ENCODE measurements around the gene LPCAT2. TPM values are rescaled to one million over a fixed set of nuclear protein-coding genes. Genes with fewer than 3 reads are reported as not detected.
"Not testable (repeated sequence)": the region's sequence is repeated elsewhere in the genome, so short reads cannot be mapped to it uniquely, and the experiment has no call there.

LPCAT2 gene
- total RNA-seq, 1 donor from 2014 or later: 8.5 TPM

DNA sequence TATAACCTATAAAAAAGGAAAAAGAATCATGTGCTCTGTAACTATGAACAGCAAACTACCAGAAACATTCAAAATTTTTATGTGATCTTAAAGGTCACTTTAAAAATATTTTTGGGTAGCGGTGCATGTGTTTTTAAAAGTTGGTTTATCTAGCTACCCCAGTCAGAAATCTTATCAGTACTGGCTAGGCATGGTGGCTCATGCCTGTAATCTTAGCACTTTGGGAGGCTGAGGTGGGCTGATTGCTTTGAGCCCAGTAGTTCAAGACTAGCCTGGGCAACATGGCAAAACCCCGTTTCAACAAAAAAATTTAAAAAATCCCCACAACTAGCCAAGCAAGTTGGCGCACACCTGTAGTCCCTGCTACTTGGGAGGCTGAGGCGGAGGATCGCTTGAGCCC is 61.3 kb downstream of the LPCAT2 start:
- DNase-seq (ENCODE audit: low spot score): no peak
- intact Hi-C loops (cut with DNase I): no loop called here

DNA sequence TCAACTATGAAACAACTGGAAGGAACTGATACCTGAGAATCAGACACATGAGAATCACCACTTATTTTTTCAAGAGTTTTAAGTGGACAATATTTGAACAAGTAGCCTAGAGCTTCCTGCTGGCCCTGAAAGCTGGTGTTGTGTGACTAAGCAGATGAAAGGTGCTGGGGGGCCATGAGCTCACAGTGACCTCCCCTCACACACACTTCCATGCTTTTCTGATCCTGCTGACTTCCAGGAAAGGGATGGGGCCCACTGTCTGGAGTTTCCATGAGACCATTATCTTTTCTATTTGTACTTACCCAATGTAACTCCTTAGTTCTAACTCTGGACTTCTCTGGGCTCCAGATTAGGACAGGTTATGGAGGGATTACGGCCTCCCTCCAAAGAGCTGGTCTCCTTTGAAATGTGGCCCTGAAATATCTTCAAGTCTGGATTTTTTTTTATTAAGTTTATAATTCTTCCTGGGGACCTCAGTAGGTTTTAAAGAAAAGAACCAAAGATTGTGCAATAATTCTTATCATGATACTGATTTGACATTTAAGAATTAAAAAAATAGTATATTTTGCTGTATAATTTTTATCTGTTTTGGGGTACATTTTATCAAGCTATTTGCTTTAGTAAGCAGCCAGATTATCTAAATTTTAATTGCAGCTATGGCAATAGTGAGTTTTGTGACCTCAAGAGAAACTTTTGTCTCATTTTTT is 62.5 kb downstream of the LPCAT2 start:
- no peak for DNase-seq (ENCODE audit: low spot score)
- intact Hi-C loops (cut with DNase I): no loop called here

DNA sequence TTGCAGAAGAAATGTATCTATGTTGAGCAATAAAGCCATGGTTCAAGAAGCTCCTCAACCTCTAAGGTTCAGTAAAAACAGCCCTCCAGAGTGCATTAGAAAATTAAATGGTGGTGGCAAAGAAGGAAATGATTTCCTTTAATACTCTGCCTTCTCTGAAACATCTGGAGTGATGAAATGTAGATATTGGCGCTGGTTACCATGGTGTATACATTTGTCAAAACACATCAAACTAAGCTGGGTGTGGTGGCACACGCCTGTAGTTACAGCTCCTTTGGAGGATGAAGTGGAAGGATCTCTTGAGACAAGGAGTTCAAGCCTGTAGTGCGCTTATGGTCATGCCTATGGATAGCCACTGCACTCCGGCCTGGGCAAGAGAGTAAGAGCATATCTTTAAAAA is 63.6 kb downstream of the LPCAT2 start:
- no peak for DNase-seq (ENCODE audit: low spot score)
- intact Hi-C loops (cut with DNase I): no loop called here

DNA sequence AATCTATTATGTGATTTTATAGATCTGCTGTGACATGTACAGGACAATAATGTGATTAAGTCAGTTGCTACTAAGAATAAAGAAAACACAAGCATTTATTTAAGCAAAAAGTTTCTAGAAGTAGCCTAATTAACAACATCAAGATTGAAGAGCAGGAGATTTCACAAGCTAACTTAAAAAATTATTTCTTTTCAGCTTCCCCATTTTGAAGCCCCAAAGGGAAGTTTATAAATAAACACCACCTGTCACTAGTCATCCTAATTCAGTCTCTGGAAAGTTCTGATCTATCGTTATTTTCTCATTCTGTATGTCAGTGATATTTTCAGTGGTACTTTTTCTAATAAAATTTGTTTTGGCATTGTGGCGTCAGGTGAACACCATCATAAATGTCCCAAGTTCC is 65.9 kb downstream of the LPCAT2 start:
- intact Hi-C loops (cut with DNase I): no loop called here
- DNase-seq (ENCODE audit: low spot score): no peak

DNA sequence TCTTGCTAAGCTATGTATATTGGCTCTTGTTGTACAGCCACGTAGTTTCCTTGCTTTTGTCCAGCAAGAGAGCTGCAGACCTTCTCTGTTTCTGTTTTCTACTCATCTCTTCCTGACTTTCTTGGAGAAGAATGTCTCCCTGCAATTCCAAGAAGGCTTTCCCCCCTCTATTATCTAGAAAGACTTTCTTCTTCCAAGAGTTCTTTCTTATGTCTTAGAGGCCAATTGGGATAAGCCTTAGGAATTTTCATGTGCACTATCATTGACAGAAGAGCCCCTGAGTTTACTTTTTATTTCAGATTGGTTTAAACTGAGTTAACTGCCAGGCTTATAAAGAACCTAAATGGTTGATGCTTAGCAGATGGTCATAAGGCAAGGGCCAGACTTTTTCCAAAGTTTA is 66.6 kb downstream of the LPCAT2 start:
- intact Hi-C loops (cut with DNase I): no loop called here
- DNase-seq (ENCODE audit: low spot score): no peak

DNA sequence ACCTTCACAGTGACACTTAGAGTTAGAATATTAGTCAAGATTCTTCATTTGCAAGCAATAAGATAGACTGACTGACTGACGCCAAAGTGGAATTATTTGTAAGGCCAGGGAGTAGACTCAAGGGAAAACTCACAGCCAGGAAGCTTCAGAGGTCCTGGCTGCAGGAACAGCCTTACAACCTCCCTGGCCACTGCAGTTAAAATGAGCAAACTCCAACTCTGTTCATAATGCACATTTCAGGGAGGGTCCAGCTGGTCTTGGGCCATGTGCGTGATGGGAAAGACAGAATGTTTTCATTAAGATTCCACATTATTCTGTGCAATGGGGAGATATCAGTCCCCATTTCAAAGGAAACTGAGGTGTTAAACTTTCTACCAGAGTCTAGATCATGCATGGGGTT is 67.5 kb downstream of the LPCAT2 start:
- intact Hi-C loops (cut with DNase I): no loop called here
- no peak for DNase-seq (ENCODE audit: low spot score)

DNA sequence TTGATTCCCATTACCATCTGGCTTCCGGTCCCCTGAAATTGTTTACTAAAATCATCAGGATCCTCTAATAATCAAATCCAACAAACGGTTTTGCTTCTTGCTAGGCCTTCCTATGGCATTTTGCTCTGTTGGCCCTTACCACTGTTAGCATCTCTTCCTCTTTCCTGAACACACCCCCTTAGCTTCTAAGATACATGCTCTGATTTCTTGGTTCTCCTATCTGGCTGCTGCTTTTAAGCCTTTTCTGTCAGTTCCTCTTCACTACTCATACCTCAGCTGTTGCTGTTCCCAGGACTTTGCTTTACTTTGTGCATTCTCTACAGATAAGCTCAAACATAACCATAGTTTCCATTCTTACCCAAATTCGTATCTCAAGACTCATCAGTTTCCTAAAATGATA is 69.0 kb downstream of the LPCAT2 start:
- no peak for DNase-seq (ENCODE audit: low spot score)
- intact Hi-C loops (cut with DNase I): no loop called here

DNA sequence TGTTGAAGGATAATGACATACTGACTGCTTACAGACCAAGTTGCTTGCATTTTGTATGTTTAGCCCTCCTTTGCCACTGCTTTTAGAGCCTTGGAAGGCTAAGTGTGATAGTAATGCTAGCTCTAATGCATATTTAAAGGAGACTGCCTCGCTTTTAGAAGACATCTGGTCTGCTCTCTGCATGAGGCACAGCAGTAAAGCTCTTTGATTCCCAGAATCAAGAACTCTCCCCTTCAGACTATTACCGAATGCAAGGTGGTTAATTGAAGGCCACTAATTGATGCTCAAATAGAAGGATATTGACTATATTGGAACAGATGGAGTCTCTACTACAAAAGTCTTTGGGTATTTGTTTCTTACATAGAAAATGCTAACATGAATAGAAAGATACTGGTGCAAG is 76.8 kb downstream of the LPCAT2 start:
- DNase-seq (ENCODE audit: low spot score): no peak
- intact Hi-C loops (cut with DNase I): no loop called here

DNA sequence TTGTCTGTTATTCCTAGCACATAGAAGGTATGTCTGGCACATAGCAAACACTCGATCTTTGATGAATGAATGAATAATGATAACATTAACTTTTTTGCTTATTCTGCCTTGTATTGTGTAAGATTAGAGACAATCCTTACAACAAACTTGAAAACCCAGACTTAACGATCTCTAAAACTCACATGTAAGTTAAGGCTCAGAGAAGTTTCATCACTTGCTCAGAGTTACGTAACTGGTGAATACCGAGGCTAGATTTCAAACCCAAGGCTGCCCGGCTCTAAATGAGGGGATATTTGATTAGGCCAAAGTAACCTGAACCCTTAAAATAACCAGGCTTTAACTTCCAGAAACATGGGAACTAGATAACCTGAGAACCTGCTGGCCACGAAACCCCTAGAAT is 79.9 kb downstream of the LPCAT2 start:
- DNase-seq (ENCODE audit: low spot score): no peak
- intact Hi-C loops (cut with DNase I): no loop called here

DNA sequence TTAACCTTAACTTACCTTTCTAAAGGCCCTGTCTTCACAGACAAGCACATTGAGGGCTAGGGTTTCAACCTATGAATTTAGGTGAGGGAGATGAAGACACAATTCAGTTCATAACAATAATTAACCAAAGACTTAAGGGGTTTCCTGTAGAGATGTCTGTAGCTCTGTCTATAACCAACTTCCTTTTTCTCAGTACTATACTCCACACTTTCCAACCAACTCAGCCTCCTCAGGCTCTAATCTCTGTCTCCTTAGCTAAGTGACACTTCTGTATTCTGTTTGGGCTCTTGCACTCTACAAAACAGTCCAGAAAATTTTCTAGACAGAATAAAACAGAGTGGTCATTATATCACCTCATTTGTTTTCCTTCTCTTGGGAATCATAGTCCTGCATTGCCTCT is 83.4 kb downstream of the LPCAT2 start:
- intact Hi-C loops (cut with DNase I): no loop called here
- DNase-seq (ENCODE audit: low spot score): no peak

DNA sequence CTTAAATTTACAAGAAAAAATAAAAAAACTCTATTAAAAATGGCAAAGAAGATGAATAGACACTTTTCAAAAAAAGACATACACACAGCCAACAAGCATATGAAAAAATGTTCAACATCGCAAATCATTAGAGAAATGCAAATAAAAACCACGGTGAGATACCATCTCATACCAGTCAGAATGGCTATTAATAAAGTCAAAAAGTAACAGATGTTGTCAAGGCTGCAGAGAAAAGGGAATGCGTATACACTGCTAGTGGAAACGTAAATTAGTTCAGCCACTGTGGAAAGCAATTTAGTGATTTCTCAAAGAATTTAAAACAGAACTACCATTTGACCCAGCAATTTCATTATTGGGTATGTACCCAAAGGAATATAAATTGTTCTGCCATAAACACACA is 89.1 kb downstream of the LPCAT2 start:
- no peak for DNase-seq (ENCODE audit: low spot score)
- intact Hi-C loops (cut with DNase I): no loop called here

DNA sequence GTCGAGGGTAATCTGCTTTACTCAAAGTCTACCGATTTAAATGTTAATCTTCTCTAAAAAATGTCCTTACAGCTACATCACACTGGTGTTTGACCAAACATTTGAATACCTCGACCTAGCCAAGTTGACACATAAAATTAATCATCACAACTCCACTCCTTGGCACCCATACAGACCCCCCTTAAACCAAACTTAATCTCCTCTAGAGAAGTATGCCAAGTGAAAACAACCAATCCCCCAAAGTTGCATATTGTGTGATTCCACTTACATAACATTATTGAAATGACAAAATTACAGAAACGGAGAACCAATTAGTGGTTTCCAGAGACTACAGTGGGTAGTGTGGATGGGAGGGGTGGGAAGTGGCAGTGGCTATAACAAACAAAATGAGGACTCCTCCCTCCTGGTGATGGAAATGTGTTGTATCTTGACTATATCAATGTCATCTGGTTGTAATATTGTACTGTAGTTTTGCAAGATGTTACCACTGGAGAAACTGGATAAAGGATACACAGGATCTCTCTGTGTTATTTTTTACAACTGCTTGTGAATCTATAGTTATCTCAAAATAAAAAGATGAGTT is 97.0 kb downstream of the LPCAT2 start:
- intact Hi-C loops (cut with DNase I): no loop called here
- DNase-seq (ENCODE audit: low spot score): no peak

DNA sequence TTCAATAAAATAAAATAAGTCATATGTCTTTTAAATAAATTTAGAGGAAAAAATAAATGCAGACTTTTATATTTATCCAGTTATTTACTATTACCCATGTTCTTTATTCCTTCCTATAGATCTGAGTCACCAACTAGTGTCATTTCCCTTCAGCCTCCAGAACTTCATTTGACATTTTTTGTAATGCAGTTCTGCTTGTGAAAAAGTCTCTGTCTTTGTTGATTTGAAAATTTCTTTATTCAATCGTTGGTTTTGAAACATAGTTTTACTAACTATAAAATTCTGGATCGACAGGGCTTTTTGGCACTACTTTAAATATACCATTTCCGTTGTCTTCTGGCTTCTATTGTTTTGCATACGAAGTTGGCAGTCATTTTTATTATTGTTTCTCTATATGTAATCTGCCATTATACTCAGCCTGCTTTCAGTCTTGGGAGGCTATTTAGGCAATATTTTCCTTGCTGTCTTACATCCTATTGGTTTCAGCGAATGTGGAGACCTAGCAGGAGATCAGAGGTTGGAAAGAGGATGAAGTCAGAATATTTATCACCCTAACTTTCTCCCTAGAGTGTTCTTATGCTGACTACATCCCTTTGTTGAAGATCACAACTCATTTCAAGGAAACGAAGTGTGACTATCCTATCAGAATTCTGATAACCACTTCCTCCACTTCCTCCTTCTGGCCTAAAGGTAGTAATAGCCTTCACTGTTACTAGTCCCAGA is 104.9 kb downstream of the LPCAT2 start:
- intact Hi-C loops (cut with DNase I): no loop called here
- DNase-seq (ENCODE audit: low spot score): no peak

DNA sequence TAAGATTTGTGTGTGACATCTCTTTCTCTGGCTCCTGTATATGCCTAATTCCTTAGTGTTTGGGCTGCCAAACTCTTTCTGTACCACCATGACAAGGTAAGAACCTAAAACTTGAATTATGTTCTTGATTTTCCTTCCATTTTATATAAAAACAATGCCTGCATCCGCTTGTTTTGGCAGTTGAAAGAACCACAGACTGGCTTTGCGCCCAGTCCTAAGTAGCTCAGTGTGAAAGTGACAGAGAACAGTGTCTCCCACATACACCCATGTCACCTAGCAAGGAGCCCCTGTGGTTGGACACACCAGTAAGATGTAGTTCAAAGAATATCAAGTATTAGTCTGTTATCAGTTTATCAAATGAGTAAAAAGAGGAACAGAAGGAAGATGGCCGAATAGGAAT is 106.2 kb downstream of the LPCAT2 start:
- DNase-seq (ENCODE audit: low spot score): no peak
- intact Hi-C loops (cut with DNase I): no loop called here

DNA sequence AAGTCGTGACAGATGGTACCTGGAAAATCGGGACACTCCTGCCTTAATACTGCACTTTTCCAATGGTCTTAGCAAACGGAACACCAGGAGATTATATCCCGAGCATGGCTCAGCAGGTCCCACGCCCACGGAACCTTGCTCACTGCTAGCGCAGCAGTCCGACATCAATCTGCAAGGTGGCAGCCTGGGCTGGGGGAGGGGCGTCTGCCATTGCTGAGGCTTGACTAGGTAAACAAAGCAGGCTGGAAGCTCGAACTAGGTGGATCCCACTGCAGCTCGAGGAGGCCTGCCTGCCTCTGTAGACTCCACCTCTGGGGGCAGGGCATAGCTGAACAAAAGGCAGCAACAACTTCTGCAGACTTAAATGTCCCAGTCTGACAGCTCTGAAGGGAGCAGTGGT is 106.8 kb downstream of the LPCAT2 start:
- DNase-seq (ENCODE audit: low spot score): not testable (repeated sequence)

DNA sequence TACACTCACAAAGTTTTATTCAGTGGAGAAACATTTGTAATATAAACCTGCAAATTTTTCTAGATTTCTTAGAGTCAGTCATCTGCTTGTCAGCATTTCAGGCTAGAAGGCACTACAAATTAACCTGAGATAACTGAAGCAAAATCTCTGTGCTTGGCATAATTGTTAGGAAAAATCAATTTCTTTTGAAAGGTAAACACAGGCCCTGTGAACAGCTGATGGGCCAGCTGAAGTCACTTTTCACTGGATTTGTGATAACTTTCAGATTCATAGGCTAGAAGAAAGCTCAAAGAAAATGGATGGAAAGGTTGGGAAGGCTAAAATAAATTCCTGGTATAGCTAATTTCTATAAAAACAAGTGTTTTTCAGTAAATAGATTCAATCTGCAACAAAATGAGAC is 112.9 kb downstream of the LPCAT2 start:
- no peak for DNase-seq (ENCODE audit: low spot score)
- intact Hi-C loops (cut with DNase I): no loop called here

More for the DNA sequence above, 106.8 kb downstream of the LPCAT2 start:
- intact Hi-C loops (cut with DNase I): not testable (repeated sequence)

DNA sequence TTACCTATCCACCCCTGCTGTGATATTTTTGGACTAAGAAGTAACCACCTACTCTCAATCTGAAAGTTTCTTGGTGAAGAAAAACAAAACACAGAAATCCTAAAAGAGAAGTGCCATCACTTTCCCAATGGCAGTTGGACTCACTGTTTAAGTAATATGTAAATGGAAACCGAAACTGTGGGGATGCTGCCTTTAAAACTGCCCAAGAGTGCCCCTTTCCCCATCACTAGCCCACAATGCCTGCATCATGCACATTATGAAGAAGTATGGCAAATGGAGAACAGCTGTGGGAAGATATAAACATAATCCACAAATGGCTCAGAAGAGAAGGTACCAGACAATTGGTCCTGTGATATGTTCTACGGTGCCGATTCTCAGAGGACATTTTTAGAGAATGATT is 113.4 kb downstream of the LPCAT2 start:
- intact Hi-C loops (cut with DNase I): no loop called here

DNA sequence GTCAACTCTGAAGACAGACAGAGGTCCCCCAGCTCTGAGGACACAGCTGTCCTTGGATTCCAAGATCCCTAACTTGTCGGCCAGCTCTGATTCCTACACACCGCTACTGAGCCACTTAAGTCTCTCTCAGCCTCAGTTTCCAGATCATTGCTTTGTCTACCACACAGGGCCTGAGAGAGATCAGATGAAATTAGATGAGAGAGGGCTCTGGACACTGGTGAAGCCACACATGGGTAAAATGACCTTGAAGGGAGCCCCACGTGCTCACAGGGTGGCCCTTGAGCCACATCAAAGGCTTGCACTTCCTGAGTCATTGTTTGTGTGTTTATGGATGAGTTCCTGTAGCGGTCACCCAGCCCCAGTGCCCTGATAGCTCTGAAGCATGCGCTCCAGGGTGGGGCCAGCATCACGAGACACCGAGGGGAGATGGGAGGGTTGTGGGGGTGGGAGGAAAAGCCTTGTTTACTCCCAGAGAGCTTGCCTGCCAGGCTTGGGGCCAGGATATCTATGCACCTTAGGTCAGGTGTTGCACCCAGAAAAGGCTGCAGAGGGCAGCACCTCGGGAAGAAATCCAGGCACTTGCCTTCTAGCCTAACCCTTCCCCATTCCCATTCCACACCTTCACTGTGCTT is 114.2 kb downstream of the LPCAT2 start:
- no peak for DNase-seq (ENCODE audit: low spot score)
- intact Hi-C loops (cut with DNase I): no loop called here

More for the DNA sequence above, 113.4 kb downstream of the LPCAT2 start:
- no peak for DNase-seq (ENCODE audit: low spot score)

DNA sequence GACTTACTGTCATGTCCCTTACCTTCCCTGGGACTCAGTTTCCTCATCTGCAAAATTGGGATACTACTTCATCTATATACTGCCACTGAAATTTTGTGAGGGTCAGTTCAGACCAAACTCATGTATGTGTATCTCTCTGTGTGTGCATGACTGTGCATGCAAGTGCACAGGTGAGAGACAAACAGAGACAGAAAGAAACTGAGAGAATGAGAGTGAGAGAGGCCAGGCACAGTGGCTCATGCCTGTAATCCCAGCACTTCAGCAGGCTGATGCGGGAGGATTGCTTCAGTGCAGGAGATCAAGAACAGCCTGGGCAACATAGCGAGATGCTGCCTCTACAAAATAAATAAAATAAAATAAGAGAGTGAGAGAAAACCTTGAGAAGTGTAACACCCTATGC is 114.8 kb downstream of the LPCAT2 start:
- no peak for DNase-seq (ENCODE audit: low spot score)
- intact Hi-C loops (cut with DNase I): no loop called here

DNA sequence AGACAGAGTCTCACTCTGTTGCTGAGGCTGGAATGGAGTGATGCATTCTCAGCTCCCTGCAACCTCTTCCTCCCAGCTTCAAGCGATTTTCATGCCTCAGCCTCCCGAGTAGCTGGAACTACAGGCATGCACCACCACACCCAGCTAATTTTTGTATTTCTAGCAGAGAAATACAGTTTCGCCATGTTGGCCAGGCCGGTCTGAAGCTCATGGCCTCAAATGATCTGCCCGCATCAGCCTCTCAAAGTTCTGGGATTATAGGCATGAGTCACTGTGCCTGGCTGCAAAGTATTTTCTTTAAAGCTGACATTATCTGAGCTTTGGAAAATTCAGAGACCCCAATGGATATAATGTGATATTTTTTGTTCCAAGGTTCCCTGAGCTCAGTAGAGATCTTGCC is 115.8 kb downstream of the LPCAT2 start:
- intact Hi-C loops (cut with DNase I): no loop called here
- DNase-seq (ENCODE audit: low spot score): no peak

DNA sequence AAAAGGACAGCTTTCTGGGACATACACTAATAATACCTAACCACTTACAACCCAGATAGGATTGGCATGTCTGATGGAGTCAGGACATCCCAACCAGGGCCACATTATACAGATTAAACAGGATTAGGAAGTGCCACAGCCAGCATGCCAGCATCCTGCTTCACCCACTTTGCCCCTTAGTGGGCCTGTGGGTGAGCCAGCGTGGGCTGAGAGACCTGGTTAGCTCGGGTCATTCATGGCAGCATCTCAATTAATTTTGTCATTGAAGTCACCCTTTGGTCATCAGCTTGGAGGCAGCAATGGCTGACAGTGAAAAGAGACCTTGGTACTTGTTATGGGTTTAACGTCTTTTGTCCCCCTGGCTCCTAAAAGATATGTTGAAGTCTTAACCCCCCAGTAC is 117.0 kb downstream of the LPCAT2 start:
- DNase-seq (ENCODE audit: low spot score): no peak
- intact Hi-C loops (cut with DNase I): no loop called here
